ENCODE results near the gene CTSS.
"Not testable (repeated sequence)": the region's sequence is repeated elsewhere in the genome, so short reads cannot be mapped to it uniquely, and the experiment has no call there.

Gene CTSS

GRCh38 chr1:150796374-150796773 lies 30.8 kb upstream of the CTSS start:
- no peak overlapping the region for H3K4me3 ChIP-seq (ENCODE audit: low read depth, low read length)
- TF ChIP-seq CTCF (IDR thresholded peaks at IDR 0.05; ENCODE audit: insufficient read depth, low read length, missing control alignments): no peak
- DNase-seq (ENCODE audit: low read depth, low spot score): no peak
- ChIA-PET POLR2A (interaction anchor here (0.6 kb wide), 1 partner anchor 392 kb away, joined by 3 read pairs; no protein-coding TSS in a partner anchor), CTCF (interaction anchor here (1.4 kb wide), 1 partner anchor 236 kb away, joined by 4 read pairs; no protein-coding TSS in a partner anchor)

GRCh38 chr1:150793778-150794177 lies 28.2 kb upstream of the CTSS start:
- DNase-seq (ENCODE audit: low read depth, low spot score); H3K4me3 ChIP-seq (ENCODE audit: low read depth, low read length); POLR2A ChIA-PET: not testable (repeated sequence)

GRCh38 chr1:150793221-150793620 lies 27.6 kb upstream of the CTSS start:
- CTCF ChIA-PET: no interaction called here
- no peak overlapping the region for H3K4me3 ChIP-seq (ENCODE audit: low read depth, low read length)
- POLR2A ChIA-PET: no interaction called here
- no peak for TF ChIP-seq CTCF (IDR thresholded peaks at IDR 0.05; ENCODE audit: insufficient read depth, low read length, missing control alignments)
- DNase-seq (ENCODE audit: low read depth, low spot score): no peak

More at GRCh38 chr1:150793778-150794177, 28.2 kb upstream of the CTSS start:
- CTCF ChIA-PET: not testable (repeated sequence)

- POLR2A ChIA-PET: no interaction called here
- DNase-seq (ENCODE audit: low read depth, low spot score): no peak
- no peak for TF ChIP-seq CTCF (IDR thresholded peaks at IDR 0.05; ENCODE audit: insufficient read depth, low read length, missing control alignments)
- CTCF ChIA-PET: no interaction called here
- H3K4me3 ChIP-seq (ENCODE audit: low read depth, low read length): no peak overlapping the region
These were observed 26.0 kb upstream of the CTSS start for GRCh38 chr1:150791585-150791984.

- ChIA-PET POLR2A (no interaction called here), CTCF (interaction anchor here (1.6 kb wide), 1 partner anchor 206 kb away, joined by 4 read pairs; no protein-coding TSS in a partner anchor)
- no peak overlapping the region for H3K4me3 ChIP-seq (ENCODE audit: low read depth, low read length)
- no peak for TF ChIP-seq CTCF (IDR thresholded peaks at IDR 0.05; ENCODE audit: insufficient read depth, low read length, missing control alignments)
- no peak for DNase-seq (ENCODE audit: low read depth, low spot score)
These were observed 23.8 kb upstream of the CTSS start for GRCh38 chr1:150789396-150789795.

GRCh38 chr1:150788946-150789345 lies 23.4 kb upstream of the CTSS start:
- H3K4me3 ChIP-seq (ENCODE audit: low read depth, low read length): no peak overlapping the region
- DNase-seq (ENCODE audit: low read depth, low spot score): no peak
- POLR2A ChIA-PET: no interaction called here
- CTCF ChIA-PET: interaction anchor here (0.7 to 1.6 kb wide), 4 partner anchors 13 to 228 kb away, joined by 3 to 4 read pairs (median 3); no protein-coding TSS in a partner anchor
- TF ChIP-seq CTCF (IDR thresholded peaks at IDR 0.05; ENCODE audit: insufficient read depth, low read length, missing control alignments): no peak

GRCh38 chr1:150787455-150787854 lies 21.9 kb upstream of the CTSS start:
- TF ChIP-seq CTCF (IDR thresholded peaks at IDR 0.05; ENCODE audit: insufficient read depth, low read length, missing control alignments): no peak
- H3K4me3 ChIP-seq (ENCODE audit: low read depth, low read length): no peak overlapping the region
- ChIA-PET POLR2A (no interaction called here), CTCF (interaction anchor here (1.5 kb wide), 1 partner anchor 12 kb away, joined by 3 read pairs; no protein-coding TSS in a partner anchor)
- DNase-seq (ENCODE audit: low read depth, low spot score): no peak

Measured in AG04449 (cell line).